Loucy (cell line): ENCODE results near the gene LPIN1.

Experiments used
- H2AFZ ChIP-seq: fragments of 200-600 bp; sonication (generic); 2 replicates; pipeline ENCODE4 v1.6.0; 2016; ENCODE audit warnings: antibody characterized with exemption, mild to moderate bottlenecking, low read length, moderate library complexity
- H3F3A ChIP-seq: fragments of 200-600 bp; 2 replicates; pipeline ENCODE4 v1.6.0; 2016; ENCODE audit warnings: antibody characterized with exemption, low read depth, mild to moderate bottlenecking
- H3K27me3 ChIP-seq: fragments of 200-600 bp; sonication (generic); 2 replicates; pipeline ENCODE4 v1.6.1; 2014; ENCODE audit warnings: low read length, mild to moderate bottlenecking; ENCODE audit not compliant: insufficient read depth, poor library complexity, severe bottlenecking
- H3K36me3 ChIP-seq: fragments of 200-600 bp; sonication (generic); 2 replicates; pipeline ENCODE4 v1.6.1; 2016; ENCODE audit warnings: low read length; ENCODE audit not compliant: insufficient read depth
- H3K4me1 ChIP-seq: fragments of 200-600 bp; sonication (generic); 2 replicates; pipeline ENCODE4 v1.5.1; 2014; ENCODE audit warnings: low read length, mild to moderate bottlenecking; ENCODE audit not compliant: insufficient read depth, poor library complexity, severe bottlenecking
- H3K4me2 ChIP-seq: fragments of 200-600 bp; sonication (generic); 2 replicates; pipeline ENCODE4 v1.6.0; 2014; ENCODE audit warnings: antibody characterized with exemption, low read length, low read depth, mild to moderate bottlenecking; ENCODE audit not compliant: poor library complexity, severe bottlenecking
- H3K4me3 ChIP-seq: fragments of 200-600 bp; sonication (generic); 2 replicates; pipeline ENCODE4 v1.5.1; 2014; ENCODE audit warnings: low read length, mild to moderate bottlenecking, mixed read lengths; ENCODE audit not compliant: poor library complexity, severe bottlenecking
- H3K79me2 ChIP-seq: fragments of 200-600 bp; sonication (generic); 2 replicates; pipeline ENCODE4 v1.6.1; 2014; ENCODE audit warnings: low read length; ENCODE audit not compliant: insufficient read depth
- H3K9ac ChIP-seq: fragments of 200-600 bp; sonication (generic); 2 replicates; pipeline ENCODE4 v1.6.0; 2014; ENCODE audit warnings: mild to moderate bottlenecking, low read depth, low read length, moderate library complexity; ENCODE audit not compliant: poor library complexity, severe bottlenecking
- H3K9me2 ChIP-seq: fragments of 200-600 bp; sonication (generic); replicated peaks from 2 replicates; pipeline ENCODE4 v1.6.1; 2016; ENCODE audit warnings: low read depth, low read length, mixed read lengths
- H3K9me3 ChIP-seq: fragments of 200-600 bp; sonication (generic); 2 replicates; pipeline ENCODE4 v1.6.1; 2014; ENCODE audit warnings: mild to moderate bottlenecking, antibody characterized with exemption, low read length, low read depth; ENCODE audit not compliant: insufficient read depth
- H4K20me1 ChIP-seq: fragments of 200-600 bp; sonication (generic); 2 replicates; pipeline ENCODE4 v1.6.0; 2014; ENCODE audit warnings: antibody characterized with exemption, low read length, mild to moderate bottlenecking; ENCODE audit not compliant: insufficient read depth, poor library complexity, severe bottlenecking
- CTCF ChIP-seq: fragments of 200-600 bp; sonication (generic); conservative IDR thresholded peaks from 2 replicates; pipeline ENCODE4 v1.5.1; 2014; ENCODE audit warnings: mild to moderate bottlenecking, antibody characterized with exemption, low read length
- EZH2phosphoT487 ChIP-seq: fragments of 200-600 bp; IDR thresholded peaks from 2 replicates; pipeline ENCODE4 v1.6.1; 2018; ENCODE audit warnings: antibody characterized with exemption, mild to moderate bottlenecking, moderate library complexity, borderline replicate concordance

The LPIN1 gene

GRCh38 chr2:11715987-11716652, 30.3 kb upstream of the LPIN1 start:
- no peaks in the 10 kb centered on the region for H3F3A ChIP-seq
- H4K20me1 ChIP-seq = no peaks in the 10 kb centered on the region
- no peak overlapping the region for H3K9ac ChIP-seq
- peaks cover 19% of the 10 kb centered on the region for H3K4me1 ChIP-seq
- no peaks in the 10 kb centered on the region for H3K36me3 ChIP-seq
- H3K4me2 ChIP-seq = no peak overlapping the region
- no peaks in the 10 kb centered on the region for H3K79me2 ChIP-seq
- no peaks in the 10 kb centered on the region for H3K9me3 ChIP-seq
- no peaks in the 10 kb centered on the region for H3K9me2 ChIP-seq
- H2AFZ ChIP-seq = no peak overlapping the region
- no peak for TF ChIP-seq CTCF
- TF ChIP-seq EZH2phosphoT487 = no peak
- H3K4me3 ChIP-seq = no peak overlapping the region
- no peaks in the 10 kb centered on the region for H3K27me3 ChIP-seq

GRCh38 chr2:11716689-11717321, 29.6 kb upstream of the LPIN1 start:
- H3K27me3 ChIP-seq = no peaks in the 10 kb centered on the region
- H3K4me3 ChIP-seq = no peak overlapping the region
- no peaks in the 10 kb centered on the region for H3K9me3 ChIP-seq
- TF ChIP-seq CTCF (no peak), EZH2phosphoT487 (no peak)
- H3K79me2 ChIP-seq = no peaks in the 10 kb centered on the region
- H2AFZ ChIP-seq = no peak overlapping the region
- no peak overlapping the region for H3K4me2 ChIP-seq
- H3K9ac ChIP-seq = no peak overlapping the region
- no peaks in the 10 kb centered on the region for H4K20me1 ChIP-seq
- H3K9me2 ChIP-seq = no peaks in the 10 kb centered on the region
- H3F3A ChIP-seq = no peaks in the 10 kb centered on the region
- no peaks in the 10 kb centered on the region for H3K36me3 ChIP-seq
- peaks cover 26% of the 10 kb centered on the region for H3K4me1 ChIP-seq

GRCh38 chr2:11717623-11718022, 28.8 kb upstream of the LPIN1 start:
- Histone ChIP-seq H2AFZ (no peak overlapping the region), H4K20me1 (no peaks in the 10 kb centered on the region), H3K4me1 (peaks cover 32% of the 10 kb centered on the region), H3K9me2 (no peaks in the 10 kb centered on the region), H3K36me3 (no peaks in the 10 kb centered on the region), H3K9me3 (no peaks in the 10 kb centered on the region), H3K9ac (no peak overlapping the region), H3K79me2 (no peaks in the 10 kb centered on the region), H3K4me2 (no peak overlapping the region), H3K27me3 (no peaks in the 10 kb centered on the region), H3K4me3 (no peak overlapping the region), H3F3A (no peaks in the 10 kb centered on the region)
- TF ChIP-seq CTCF (no peak), EZH2phosphoT487 (no peak)
